NCI-H2081 (cell line): ENCODE data around the gene POFUT1.

Experiments used
- DNase-seq, 2 experiments: peaks; one replicate each; lab custom pipeline; 2025; lab: John Stamatoyannopoulos, UW

Gene POFUT1

DNA sequence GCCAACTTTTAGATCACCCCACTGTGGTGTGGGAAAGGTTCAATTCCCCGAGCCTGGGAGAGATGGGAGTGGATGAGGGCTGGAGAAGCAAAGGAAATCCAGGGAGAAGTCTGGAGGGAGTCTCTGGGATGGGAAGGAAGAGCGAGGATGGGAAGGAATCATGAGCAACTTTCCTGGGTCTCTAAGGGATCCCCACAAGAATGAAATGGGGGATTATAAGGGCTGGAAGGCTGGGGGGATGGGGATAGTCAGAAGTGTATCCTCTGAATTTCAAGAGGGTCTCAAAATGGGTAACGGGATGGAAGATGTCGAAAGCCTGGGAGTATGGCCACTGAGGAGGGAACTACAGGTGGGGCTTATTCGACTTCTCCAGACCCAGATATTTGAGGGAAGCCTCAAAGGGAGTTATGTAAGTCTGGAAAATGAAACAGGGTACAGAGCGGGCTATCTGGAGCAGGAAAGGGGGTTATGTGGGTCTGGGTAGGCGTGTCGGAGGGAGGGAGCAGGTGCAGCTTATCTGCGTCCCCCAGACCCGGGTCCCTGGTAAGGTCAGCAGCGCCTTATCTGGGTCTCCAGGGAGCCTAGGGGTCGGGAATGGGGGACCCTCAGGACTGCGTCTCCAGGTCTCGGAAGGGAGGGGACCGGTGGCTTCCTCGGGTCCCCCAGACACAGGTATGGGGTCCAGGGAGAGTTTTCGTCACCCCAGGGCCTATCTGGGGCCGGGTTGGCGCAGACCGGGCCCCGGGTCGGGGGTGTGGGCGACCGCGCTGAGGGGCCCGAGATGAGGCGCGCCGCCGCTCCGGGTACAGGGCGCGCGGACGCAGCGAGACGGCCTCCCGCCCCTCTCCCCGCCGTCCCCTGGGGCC lies 687 bp upstream of the POFUT1 start:
- DNase-seq: no peak

DNA sequence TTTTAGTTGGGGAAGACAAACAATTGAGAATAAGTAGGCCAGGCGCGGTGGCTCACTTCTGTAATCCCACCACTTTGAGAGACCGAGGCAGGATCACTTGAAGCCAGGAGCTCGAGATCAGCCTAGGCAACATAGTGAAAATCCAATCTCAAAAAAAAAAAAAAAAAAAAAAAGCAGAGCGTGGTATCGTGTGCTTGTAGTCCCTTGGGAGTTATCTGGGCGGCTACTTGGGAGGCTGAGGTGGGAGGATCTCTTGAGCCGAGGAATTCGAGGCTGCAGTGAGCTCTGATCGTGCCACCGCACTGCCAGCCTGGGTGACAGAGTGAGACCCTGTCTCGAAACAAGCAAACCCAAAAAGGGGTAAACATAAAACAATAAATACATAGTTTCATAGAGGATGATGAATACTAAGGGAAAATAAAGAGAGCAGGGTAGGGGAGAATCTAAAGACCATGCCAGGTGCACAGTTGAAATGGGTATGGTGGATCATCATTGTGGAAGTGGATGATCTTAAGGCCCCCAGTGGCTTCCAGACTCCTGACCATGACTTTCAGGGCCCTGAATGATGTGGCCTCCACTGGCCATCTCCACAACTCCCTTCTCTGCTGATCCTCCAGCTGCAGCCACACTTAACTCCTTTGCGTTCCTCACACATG lies 947 bp downstream of the POFUT1 start:
- DNase-seq: no peak

GRCh38 chr20:32209850-32210605 lies 2.3 kb downstream of the POFUT1 start:
- DNase-seq: no peak

DNA sequence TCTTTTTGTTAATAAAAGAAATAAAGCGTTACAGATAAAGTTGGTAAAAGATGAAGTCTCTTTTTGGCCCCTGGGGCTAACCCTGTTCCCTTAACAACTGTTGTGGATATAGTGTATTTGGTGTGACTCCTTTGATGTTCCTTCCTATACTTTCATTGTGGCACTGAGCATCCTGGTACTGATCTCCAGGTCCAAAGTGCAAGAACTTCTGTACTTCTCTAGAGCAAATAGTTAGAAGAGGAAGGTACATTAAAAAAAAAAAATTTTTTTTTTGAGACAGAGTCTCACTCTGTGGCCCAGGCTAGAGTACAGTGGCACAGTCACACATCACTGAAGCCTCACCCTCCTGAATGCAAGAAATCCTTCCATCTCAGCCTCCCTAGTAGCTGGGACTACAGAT lies 6.2 kb downstream of the POFUT1 start:
- DNase-seq: no peak

- no peak for DNase-seq
These were observed 7.5 kb downstream of the POFUT1 start for GRCh38 chr20:32215147-32215546.

DNA sequence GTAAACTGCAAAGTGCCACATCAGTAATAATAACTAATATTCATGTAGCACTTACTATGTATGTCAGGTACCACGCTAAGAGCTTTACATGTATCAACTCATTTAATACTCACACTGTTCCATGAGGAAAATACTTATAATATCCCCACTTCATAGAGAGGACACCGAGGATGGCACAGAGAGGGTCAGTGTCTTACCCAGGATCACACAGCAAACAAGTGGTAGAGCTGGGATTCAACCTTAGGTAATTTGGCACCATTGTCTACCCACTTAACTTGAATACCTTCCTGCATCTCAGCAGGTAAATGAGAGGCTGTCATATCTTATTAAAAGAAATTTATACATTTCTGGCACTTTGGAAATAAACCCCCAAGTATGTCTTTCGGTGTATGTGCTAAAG lies 8.0 kb downstream of the POFUT1 start:
- DNase-seq: no peak

- DNase-seq: no peak
These were observed 8.8 kb downstream of the POFUT1 start for GRCh38 chr20:32216179-32217142.

DNA sequence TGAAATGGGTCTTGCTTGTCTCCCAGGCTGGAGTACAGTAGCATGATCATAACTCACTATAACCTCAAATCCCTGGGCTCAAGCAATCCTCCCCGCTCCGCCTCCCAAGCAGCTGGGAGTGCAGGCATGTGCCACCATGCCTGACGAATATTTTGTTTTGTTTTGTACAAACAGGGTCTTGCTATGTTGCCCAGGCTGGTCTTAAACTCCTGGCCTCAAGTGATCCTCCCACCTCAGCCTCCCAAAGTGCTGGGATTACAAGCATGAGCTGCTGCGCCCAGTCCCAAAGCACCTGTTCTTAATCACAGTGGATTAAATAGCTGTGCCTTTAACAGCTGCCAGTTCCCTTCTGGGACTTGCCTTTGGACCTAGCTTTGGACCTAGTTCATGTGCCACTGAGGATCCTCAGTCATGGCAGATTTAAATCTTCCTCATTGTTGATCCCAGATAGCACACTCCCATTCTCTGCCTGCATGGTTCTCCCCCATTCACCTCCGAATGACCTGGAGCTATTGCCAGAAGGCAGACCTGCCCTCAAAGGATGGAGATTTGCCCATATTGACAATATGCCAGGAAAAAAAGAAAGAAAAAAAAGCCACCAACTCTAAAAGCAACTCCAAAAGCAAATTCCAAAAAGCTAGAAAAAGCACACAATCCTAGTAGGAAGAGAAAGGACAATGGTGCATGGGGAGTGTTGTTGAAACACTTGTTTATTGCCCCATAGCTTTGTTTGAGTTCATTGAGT lies 10.6 kb downstream of the POFUT1 start:
- DNase-seq: no peak

DNA sequence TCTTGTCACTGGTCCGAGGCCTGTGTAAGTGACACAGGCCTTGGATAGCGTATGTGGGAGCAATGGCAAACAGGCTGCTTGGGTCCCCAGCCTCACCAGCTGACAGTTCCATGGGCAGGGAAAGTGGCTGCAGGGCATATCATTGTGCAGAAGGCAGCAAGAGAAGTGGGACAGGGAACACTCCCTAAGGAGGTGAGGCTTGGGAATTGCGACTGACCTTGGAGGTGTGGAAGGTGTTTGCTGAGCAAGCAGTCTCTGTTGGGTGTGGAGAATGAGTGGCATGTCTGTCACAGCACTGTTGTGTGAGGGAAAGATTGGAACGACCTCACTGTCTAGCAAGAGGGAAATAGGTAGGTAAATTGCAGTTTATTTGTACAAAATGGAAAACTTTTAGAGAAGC lies 16.8 kb downstream of the POFUT1 start:
- no peak for DNase-seq

DNA sequence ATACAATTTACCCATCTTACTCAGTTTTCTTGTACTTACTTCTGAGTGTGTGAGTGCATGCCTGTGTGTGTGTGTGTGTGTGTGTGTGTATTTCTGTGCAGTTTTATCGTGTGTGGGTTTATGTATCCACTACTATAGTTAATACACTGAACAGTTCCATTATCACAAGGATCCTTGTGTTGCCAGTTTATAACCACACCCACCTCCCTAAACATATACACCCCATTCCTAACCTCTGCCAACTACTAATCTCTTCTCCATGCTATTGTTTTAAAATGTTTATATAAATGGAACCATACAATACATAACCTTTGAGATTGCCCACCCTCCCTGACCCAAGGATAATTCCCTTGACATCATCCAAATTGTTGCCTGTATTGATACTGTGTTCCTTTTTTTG lies 18.7 kb downstream of the POFUT1 start:
- no peak for DNase-seq

- DNase-seq: no peak
These were observed 19.6 kb downstream of the POFUT1 start for GRCh38 chr20:32227306-32227705.

DNA sequence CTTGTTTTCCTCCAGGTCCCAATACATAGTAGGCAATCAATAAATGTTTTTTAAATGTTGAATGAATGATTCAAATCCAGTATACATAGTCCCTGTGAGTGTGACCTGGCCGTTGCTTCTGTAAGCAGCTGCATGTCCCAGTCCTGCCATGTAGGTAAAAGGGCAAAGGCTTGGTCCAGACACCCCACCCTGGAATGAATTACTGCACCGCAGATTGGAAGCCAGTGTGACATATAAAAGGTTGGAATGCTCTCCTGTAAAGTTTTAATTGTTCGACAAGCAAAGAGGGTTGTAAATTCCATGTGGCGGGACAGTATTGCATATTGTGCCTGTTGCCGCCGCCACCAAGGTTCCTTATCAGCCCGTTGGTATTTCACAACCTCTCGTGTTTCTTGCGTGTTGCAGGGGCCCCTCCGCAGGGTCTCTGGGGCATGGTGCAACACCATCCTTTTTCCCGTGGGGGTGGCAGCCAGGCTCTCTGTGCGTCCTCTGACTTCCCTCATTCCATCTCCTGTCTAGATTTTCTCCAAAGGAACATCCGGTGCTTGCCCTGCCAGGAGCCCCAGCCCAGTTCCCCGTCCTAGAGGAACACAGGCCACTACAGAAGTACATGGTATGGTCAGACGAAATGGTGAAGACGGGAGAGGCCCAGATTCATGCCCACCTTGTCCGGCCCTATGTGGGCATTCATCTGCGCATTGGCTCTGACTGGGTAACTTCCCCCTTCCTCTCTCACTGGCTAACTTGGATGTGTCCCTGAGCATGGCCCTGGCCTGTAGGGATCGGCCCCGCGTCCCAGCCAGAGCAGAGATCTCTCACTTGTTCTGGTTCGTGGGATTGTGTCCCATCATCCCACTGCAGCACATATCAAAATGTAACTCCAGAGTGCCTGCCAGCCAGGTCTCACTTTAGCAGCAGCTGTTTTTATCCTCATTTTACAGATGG lies 20.3 kb downstream of the POFUT1 start:
- DNase-seq: no peak

- DNase-seq: no peak
These were observed 21.6 kb downstream of the POFUT1 start for GRCh38 chr20:32229251-32229747.

DNA sequence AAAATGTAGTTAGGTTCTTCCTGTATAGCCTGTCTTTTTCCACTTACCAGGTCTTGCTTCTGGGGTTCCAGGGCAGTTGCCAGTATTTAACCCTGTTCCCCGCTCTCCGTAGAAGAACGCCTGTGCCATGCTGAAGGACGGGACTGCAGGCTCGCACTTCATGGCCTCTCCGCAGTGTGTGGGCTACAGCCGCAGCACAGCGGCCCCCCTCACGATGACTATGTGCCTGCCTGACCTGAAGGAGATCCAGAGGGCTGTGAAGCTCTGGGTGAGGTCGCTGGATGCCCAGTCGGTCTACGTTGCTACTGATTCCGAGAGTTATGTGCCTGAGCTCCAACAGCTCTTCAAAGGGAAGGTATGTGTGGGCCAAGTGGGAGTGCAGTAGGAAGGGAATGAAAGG lies 23.0 kb downstream of the POFUT1 start:
- no peak for DNase-seq

DNA sequence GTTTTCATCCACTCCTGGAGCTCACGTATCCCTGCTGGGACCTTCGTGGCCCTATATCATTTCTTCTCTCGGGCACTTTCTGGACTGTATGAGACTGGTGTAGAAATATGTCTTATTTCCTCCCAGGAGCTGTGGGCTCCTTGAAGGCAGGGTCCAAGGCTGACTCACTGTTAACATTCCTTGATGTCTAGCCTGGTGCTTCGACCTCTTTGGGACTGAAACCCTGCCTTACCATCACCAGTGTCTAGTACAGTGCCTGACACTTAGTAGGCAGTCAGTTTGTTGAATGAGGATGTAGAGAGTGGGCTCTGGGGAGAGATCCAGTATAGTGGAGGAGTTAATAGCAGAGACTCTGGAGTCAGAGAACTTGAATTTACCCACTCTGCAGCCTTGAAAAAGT lies 23.6 kb downstream of the POFUT1 start:
- DNase-seq: no peak

GRCh38 chr20:32231847-32232246 lies 24.2 kb downstream of the POFUT1 start:
- no peak for DNase-seq

GRCh38 chr20:32232326-32232886 lies 24.7 kb downstream of the POFUT1 start:
- DNase-seq: no peak

- no peak for DNase-seq
These were observed 25.6 kb downstream of the POFUT1 start for GRCh38 chr20:32233286-32233685.

DNA sequence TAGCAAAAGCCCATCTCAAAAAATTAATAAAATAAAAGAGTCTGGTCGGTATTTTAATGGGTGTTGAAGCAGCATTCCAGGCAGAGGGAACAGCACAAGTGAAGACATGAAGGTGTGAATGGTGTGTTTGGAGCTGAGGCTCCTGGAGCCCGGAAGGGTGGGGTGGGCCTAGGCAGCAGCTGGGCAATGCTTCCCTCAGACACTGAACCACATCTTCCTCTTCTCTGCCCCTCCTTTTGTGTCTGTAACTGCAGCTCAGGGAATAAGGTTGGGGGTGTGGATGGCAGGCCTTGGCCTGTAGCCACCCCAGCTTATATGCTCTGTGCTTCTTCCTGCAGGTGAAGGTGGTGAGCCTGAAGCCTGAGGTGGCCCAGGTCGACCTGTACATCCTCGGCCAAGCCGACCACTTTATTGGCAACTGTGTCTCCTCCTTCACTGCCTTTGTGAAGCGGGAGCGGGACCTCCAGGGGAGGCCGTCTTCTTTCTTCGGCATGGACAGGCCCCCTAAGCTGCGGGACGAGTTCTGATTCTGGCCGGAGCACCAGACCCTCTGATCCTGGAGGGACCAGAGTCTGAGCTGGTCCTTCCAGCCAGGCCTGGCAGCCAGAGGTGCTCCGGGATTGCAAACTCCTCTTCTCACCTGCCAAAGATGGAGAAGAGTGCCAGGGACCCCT lies 26.6 kb downstream of the POFUT1 start:
- no peak for DNase-seq
